OCI-LY1 (cell line): ENCODE data around the gene DLG1.

Experiments
- H2AFZ ChIP-seq: fragments of 200-600 bp; sonication (generic), shearing (Covaris generic); 2 replicates; pipeline ENCODE4 v1.6.0; 2014; ENCODE audit warnings: antibody characterized with exemption, mild to moderate bottlenecking, low read length
- H3F3A ChIP-seq: fragments of 200-600 bp; sonication (generic), shearing (Covaris generic); 2 replicates; pipeline ENCODE4 v1.6.0; 2014; ENCODE audit warnings: mild to moderate bottlenecking, antibody characterized with exemption, low read length, moderate library complexity; ENCODE audit not compliant: insufficient read depth
- H3K27ac ChIP-seq: fragments of 200-600 bp; sonication (generic); 2 replicates; pipeline ENCODE4 v1.5.1; 2014; ENCODE audit warnings: low read length, mixed run types, mild to moderate bottlenecking, low read depth; ENCODE audit not compliant: poor library complexity, severe bottlenecking
- H3K27me3 ChIP-seq: fragments of 200-600 bp; sonication (generic); 2 replicates; pipeline ENCODE4 v1.6.0; 2014; ENCODE audit warnings: antibody characterized with exemption, mild to moderate bottlenecking, low read length, moderate library complexity; ENCODE audit not compliant: insufficient read depth
- H3K36me3 ChIP-seq: fragments of 200-600 bp; sonication (generic); 2 replicates; pipeline ENCODE4 v1.6.1; 2014; ENCODE audit warnings: mild to moderate bottlenecking, antibody characterized with exemption, low read length, moderate library complexity, mixed read lengths; ENCODE audit not compliant: insufficient read depth
- H3K4me1 ChIP-seq: fragments of 200-600 bp; sonication (generic); 2 replicates; pipeline ENCODE4 v1.5.1; 2014; ENCODE audit warnings: mild to moderate bottlenecking, low read length, moderate library complexity; ENCODE audit not compliant: insufficient read depth, severe bottlenecking
- H3K4me2 ChIP-seq: fragments of 200-600 bp; sonication (generic), shearing (Covaris generic); 2 replicates; pipeline ENCODE4 v1.6.1; 2014; ENCODE audit warnings: low read length
- H3K4me3 ChIP-seq: fragments of 200-600 bp; sonication (generic); 2 replicates; pipeline ENCODE4 v1.5.1; 2014; ENCODE audit warnings: low read length, low read depth, mild to moderate bottlenecking, mixed read lengths; ENCODE audit not compliant: poor library complexity, severe bottlenecking
- H3K79me2 ChIP-seq: fragments of 200-600 bp; shearing (Covaris generic); 2 replicates; pipeline ENCODE4 v1.6.1; 2016; ENCODE audit warnings: mixed run types, low read length, mixed read lengths; ENCODE audit not compliant: insufficient read depth
- H3K9ac ChIP-seq: fragments of 200-600 bp; sonication (generic), shearing (Covaris generic); 2 replicates; pipeline ENCODE4 v1.6.1; 2014; ENCODE audit warnings: mild to moderate bottlenecking, low read length, mixed read lengths
- H3K9me2 ChIP-seq: fragments of 200-600 bp; sonication (generic), shearing (Covaris generic); 2 replicates; pipeline ENCODE4 v1.6.1; 2014; ENCODE audit warnings: low read depth, mild to moderate bottlenecking, low read length, mixed read lengths
- H3K9me3 ChIP-seq: fragments of 200-600 bp; shearing (Covaris generic); 2 replicates; pipeline ENCODE4 v1.6.1; 2014; ENCODE audit warnings: low read length, mixed read lengths
- H4K20me1 ChIP-seq: fragments of 200-600 bp; sonication (generic), shearing (Covaris generic); 2 replicates; pipeline ENCODE4 v1.6.0; 2016; ENCODE audit warnings: mild to moderate bottlenecking, low read length; ENCODE audit not compliant: insufficient read depth
- EZH2 ChIP-seq: fragments of 200-600 bp; sonication (generic), shearing (Covaris generic); IDR thresholded peaks from 2 replicates; pipeline ENCODE4 v1.8.0; 2017; ENCODE audit warnings: borderline replicate concordance, mixed run types, mild to moderate bottlenecking, antibody characterized with exemption, low read length, moderate library complexity, mixed read lengths
- TF ChIP-seq, protein P1 (sequence below): fragments of 200-600 bp; sonication (generic), shearing (Covaris generic); IDR thresholded peaks from 2 replicates; pipeline ENCODE4 v1.5.1; 2017; ENCODE audit warnings: mild to moderate bottlenecking, antibody characterized with exemption, low read length, moderate library complexity, mixed read lengths

Gene DLG1

GRCh38 chr3:197189623-197190022 is 108.8 kb downstream of the DLG1 start:
- no peak overlapping the region for H2AFZ ChIP-seq
- no peak overlapping the region for H3K9ac ChIP-seq
- no peaks in the 10 kb centered on the region for H3K36me3 ChIP-seq
- no peaks in the 10 kb centered on the region for H3K9me3 ChIP-seq
- TF ChIP-seq EZH2: no peak
- TF ChIP-seq, protein P1, sequence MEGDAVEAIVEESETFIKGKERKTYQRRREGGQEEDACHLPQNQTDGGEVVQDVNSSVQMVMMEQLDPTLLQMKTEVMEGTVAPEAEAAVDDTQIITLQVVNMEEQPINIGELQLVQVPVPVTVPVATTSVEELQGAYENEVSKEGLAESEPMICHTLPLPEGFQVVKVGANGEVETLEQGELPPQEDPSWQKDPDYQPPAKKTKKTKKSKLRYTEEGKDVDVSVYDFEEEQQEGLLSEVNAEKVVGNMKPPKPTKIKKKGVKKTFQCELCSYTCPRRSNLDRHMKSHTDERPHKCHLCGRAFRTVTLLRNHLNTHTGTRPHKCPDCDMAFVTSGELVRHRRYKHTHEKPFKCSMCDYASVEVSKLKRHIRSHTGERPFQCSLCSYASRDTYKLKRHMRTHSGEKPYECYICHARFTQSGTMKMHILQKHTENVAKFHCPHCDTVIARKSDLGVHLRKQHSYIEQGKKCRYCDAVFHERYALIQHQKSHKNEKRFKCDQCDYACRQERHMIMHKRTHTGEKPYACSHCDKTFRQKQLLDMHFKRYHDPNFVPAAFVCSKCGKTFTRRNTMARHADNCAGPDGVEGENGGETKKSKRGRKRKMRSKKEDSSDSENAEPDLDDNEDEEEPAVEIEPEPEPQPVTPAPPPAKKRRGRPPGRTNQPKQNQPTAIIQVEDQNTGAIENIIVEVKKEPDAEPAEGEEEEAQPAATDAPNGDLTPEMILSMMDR: no peak
- no peak overlapping the region for H3K4me2 ChIP-seq
- H3K9me2 ChIP-seq: no peaks in the 10 kb centered on the region
- H4K20me1 ChIP-seq: no peaks in the 10 kb centered on the region
- no peak overlapping the region for H3K4me3 ChIP-seq
- H3K27me3 ChIP-seq: no peaks in the 10 kb centered on the region
- no peaks in the 10 kb centered on the region for H3F3A ChIP-seq
- H3K4me1 ChIP-seq: no peaks in the 10 kb centered on the region
- no peak overlapping the region for H3K27ac ChIP-seq
- peaks cover 5% of the 10 kb centered on the region; the same call in 1 of the 2 replicates for H3K79me2 ChIP-seq

- Histone ChIP-seq H3K9me3 (no peaks in the 10 kb centered on the region), H3K9ac (no peak overlapping the region), H2AFZ (no peak overlapping the region), H3K4me2 (no peak overlapping the region), H3K9me2 (no peaks in the 10 kb centered on the region), H3K79me2 (no peaks in the 10 kb centered on the region; the same call in 1 of the 2 replicates), H3K4me1 (peaks cover 5% of the 10 kb centered on the region), H3K36me3 (no peaks in the 10 kb centered on the region), H3K4me3 (no peak overlapping the region), H3K27ac (no peak overlapping the region), H3F3A (no peaks in the 10 kb centered on the region), H3K27me3 (no peaks in the 10 kb centered on the region), H4K20me1 (no peaks in the 10 kb centered on the region)
- TF ChIP-seq EZH2: no peak
- TF ChIP-seq, protein P1: no peak
Measured at GRCh38 chr3:197188963-197189362, 109.4 kb downstream of the DLG1 start.

GRCh38 chr3:197186887-197187588 is 111.4 kb downstream of the DLG1 start:
- H3K4me2 ChIP-seq: no peak overlapping the region
- H3K9me3 ChIP-seq: no peaks in the 10 kb centered on the region
- H2AFZ ChIP-seq: no peak overlapping the region
- no peak overlapping the region for H3K4me3 ChIP-seq
- H3K9me2 ChIP-seq: no peaks in the 10 kb centered on the region
- H3K27me3 ChIP-seq: no peaks in the 10 kb centered on the region
- no peaks in the 10 kb centered on the region for H3K36me3 ChIP-seq
- H3F3A ChIP-seq: no peaks in the 10 kb centered on the region
- H4K20me1 ChIP-seq: no peaks in the 10 kb centered on the region
- no peak overlapping the region for H3K27ac ChIP-seq
- peaks cover 24% of the 10 kb centered on the region for H3K4me1 ChIP-seq
- H3K9ac ChIP-seq: no peak overlapping the region
- H3K79me2 ChIP-seq: peaks cover 8% of the 10 kb centered on the region; the same call in 1 of the 2 replicates
- no peak for TF ChIP-seq EZH2
- TF ChIP-seq, protein P1: peak; percentile 99
